Tibial artery (tissue), 4 donors: ENCODE results near the gene BCL6B.
A peak's percentile ranks its signal among the peaks of the same experiment; 100 is the strongest.

ENCODE experiments used
- DNase-seq, 2 donors: peaks; one replicate each; pipeline ENCODE4 v3.0.0-alpha.2; 2019
- H3K27ac ChIP-seq, 2 donors: fragments of 200-600 bp; sonication (generic) in 1 of 2; 1 replicate in 1 of 2; 2 replicates in 1 of 2; pipeline ENCODE4 v1.5.1; 2018 to 2019; ENCODE audit warnings: mild to moderate bottlenecking in 1 of 2
- H3K27me3 ChIP-seq, 2 donors: fragments of 200-600 bp; sonication (generic) in 1 of 2; one replicate each; pipeline versions ENCODE4 v1.5.1 to v1.6.0; 2016 to 2019
- H3K36me3 ChIP-seq, 3 donors: fragments of 200-600 bp; sonication (generic) in 2 of 3; one replicate each; pipeline ENCODE4 v1.5.1; 2016 to 2019; ENCODE audit warnings: mild to moderate bottlenecking in 2 of 3
- H3K4me1 ChIP-seq, 4 donors: fragments of 200-600 bp; sonication (generic) in 2 of 4; 1 replicate in 3 of 4; 2 replicates in 1 of 4; pipeline ENCODE4 v1.5.1; 2016 to 2019
- H3K4me3 ChIP-seq, 2 donors: fragments of 200-600 bp; sonication (generic) in 1 of 2; 1 replicate in 1 of 2; 2 replicates in 1 of 2; pipeline ENCODE4 v1.5.1; 2018 to 2019; ENCODE audit warnings: mild to moderate bottlenecking in 2 of 2
- H3K9me3 ChIP-seq, 3 donors: fragments of 200-600 bp; sonication (generic) in 1 of 3; one replicate each; pipeline ENCODE4 v1.5.1; 2016 to 2019
- CTCF ChIP-seq, 2 experiments: fragments of 200-600 bp in 1 of 2; fragments of 450-650 bp in 1 of 2; IDR thresholded peaks; one replicate each; pipeline ENCODE4 v1.5.1; 2017 to 2019; ENCODE audit warnings: antibody characterized with exemption in 2 of 2, mild to moderate bottlenecking in 1 of 2, moderate library complexity in 1 of 2
- intact Hi-C: fragments of 100-400 bp; cut with DNase I; formaldehyde crosslinking; loops from one replicate; pipeline ENCODE4 v1.15.0; 2023; ENCODE audit warnings: low total_unique reads

The BCL6B gene

DNA sequence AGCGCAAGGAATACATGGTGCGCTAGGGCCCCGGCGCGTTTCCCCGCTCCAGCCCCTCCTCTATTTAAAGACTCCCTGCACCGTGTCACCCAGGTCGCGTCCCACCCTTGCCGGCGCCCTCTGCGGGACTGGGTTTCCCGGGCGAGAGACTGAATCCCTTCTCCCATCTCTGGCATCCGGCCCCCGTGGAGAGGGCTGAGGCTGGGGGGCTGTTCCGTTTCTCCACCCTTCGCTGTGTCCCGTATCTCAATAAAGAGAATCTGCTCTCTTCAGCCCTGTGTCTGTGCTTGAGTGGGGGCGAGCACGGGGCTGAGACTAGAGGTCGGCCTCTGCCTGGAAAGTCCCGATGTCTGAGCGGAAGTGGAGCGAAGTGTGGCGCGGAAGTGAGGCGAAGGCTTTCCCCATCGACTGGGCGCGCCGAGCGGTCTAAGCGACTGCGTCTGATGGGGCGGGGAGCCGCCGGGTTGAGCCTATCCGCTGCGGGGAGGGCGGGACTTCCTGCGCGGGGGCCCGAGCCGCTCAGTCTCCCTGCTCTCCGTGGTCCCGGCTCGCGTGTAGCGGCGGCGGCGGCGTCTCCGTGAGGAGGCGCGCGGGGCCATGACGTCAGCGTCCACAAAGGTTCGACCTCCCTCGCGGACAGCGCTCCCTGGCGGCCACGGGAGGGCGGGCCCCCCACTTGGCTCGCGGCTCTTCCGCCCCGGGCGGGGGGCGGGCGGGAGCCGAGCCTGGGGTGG is 8.4 kb upstream of the BCL6B start:
- peak; percentile 69 to 80 for TF ChIP-seq CTCF (IDR thresholded peaks at IDR 0.05)
- intact Hi-C loops, result no loop called here
- no peaks in the 10 kb centered on the region for H3K9me3 ChIP-seq
- peak; percentile 97 to 99 for DNase-seq
- peaks cover 5 to 74% (median 61%) of the 10 kb centered on the region in 4 donors for H3K4me1 ChIP-seq
- H3K27ac ChIP-seq, result peak overlapping the region; percentile 91 to 97
- peaks cover 0 to 13% (median 13%) of the 10 kb centered on the region in 3 donors for H3K36me3 ChIP-seq
- H3K4me3 ChIP-seq, result peak overlapping the region; percentile 69 to 80
- no peaks in the 10 kb centered on the region for H3K27me3 ChIP-seq

DNA sequence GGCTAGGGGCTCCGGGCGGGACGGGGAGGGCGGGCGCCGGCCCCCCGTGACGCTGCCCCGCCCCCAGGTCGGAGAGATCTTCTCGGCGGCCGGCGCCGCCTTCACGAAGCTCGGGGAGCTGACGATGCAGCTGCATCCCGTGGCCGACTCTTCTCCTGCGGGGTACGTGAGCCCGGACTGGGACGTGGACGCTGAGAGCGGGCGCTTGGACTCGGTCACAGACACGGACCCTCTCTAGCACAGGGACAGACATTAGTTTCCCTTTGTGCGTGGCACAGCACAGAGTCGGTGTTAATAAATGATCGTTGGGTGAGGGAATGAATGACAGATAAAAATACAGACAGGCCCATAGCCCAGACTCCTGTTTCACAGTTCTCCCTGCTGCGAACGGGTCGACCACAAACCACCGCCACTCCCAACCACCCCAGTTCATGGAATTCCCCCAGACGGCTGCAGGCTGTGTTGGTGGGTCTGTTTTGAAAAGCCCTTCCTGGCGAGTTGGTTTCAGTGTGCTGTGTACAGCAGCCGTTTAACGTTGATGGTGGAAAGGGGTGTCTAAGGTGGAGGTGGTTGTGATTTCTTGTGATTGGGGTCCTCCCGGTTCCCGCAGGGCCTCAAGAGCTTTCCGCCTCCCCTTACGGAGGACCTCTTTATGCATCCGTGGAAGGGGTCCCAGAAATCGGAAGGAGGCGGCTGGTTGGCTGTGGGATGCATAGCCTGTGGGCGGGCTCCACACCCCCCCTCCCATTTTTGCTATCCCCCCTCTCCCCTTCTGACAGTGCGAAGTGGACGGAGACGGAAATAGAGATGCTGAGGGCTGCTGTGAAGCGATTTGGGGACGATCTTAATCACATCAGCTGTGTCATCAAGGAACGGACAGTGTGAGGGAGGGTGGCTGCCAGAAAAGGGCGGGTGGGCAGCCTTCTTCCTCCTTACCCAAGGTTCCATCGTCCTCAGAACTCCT is 7.6 kb upstream of the BCL6B start:
- Histone ChIP-seq H3K27me3 (no peaks in the 10 kb centered on the region), H3K27ac (peak overlapping the region; percentile 91 to 97), H3K36me3 (peaks cover 0 to 13% (median 13%) of the 10 kb centered on the region in 3 donors), H3K4me3 (peak overlapping the region; percentile 69 to 80), H3K9me3 (no peaks in the 10 kb centered on the region), H3K4me1 (peaks cover 5 to 65% (median 57%) of the 10 kb centered on the region in 4 donors)
- intact Hi-C loops, result no loop called here
- peak in 1 of 2 donors; percentile 75 for DNase-seq
- no peak for TF ChIP-seq CTCF (IDR thresholded peaks at IDR 0.05)

- Histone ChIP-seq H3K9me3 (no peaks in the 10 kb centered on the region), H3K36me3 (peaks cover 0 to 13% (median 13%) of the 10 kb centered on the region in 3 donors), H3K27me3 (no peaks in the 10 kb centered on the region), H3K4me1 (peaks cover 5 to 58% (median 48%) of the 10 kb centered on the region in 4 donors), H3K27ac (peak overlapping the region; percentile 91 to 97), H3K4me3 (no peak overlapping the region)
- intact Hi-C loops, result no loop called here
- no peak for DNase-seq
- no peak for TF ChIP-seq CTCF (IDR thresholded peaks at IDR 0.05)
Measured at GRCh38 chr17:7016418-7016817, 6.4 kb upstream of the BCL6B start.

DNA sequence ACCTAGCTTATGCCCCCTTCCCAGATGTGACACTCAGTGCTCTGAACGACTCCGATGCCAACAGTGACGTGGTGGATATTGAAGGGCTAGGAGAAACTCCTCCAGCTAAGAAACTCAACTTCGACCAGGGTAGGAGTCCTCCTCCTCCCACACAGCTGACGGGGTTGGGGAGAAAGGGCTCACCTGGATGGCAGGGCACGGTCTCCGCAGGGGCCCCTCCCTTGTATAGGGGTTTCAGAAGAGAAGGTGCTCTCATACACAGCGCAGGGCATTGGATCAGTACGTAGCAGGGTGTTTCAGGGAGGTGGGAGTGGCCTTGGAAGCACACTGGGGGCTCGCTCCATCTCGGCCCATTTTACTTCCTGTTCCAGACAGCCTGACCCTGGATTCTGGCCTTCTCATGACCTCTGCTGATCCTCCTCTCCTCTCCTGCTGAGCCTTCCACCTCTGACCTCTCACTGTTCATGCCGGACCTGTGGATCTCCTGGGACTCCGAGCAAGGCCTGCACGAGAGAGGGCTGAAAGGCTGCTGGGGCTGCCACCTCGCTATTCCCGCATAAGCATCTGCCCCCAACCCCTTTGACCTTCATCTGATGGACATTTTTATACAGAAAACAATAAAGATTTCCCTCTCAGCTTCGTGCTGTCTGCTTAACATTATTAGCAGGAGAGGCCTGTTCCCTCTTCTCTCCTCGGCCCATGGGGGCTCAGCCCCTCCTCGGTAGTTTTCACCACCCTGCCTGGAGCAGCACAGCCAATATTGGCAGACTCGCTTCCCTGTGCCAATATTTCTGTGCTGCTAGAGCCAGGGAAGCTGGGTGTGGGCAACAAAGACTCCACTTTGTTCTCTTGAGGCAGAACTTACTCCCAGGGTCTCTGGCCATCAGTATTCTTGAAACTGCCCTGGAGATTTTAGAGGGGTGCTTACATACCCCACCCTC is 5.7 kb upstream of the BCL6B start:
- Histone ChIP-seq H3K4me3 (peak overlapping the region; percentile 68 to 83), H3K27me3 (peaks cover 0 to 5% of the 10 kb centered on the region in 2 donors), H3K4me1 (peaks cover 5 to 62% (median 53%) of the 10 kb centered on the region in 4 donors), H3K9me3 (no peaks in the 10 kb centered on the region), H3K27ac (peak overlapping the region; percentile 91 to 97), H3K36me3 (peaks cover 0 to 13% (median 13%) of the 10 kb centered on the region in 3 donors)
- no peak for TF ChIP-seq CTCF (IDR thresholded peaks at IDR 0.05)
- intact Hi-C loops, result no loop called here
- no peak for DNase-seq

DNA sequence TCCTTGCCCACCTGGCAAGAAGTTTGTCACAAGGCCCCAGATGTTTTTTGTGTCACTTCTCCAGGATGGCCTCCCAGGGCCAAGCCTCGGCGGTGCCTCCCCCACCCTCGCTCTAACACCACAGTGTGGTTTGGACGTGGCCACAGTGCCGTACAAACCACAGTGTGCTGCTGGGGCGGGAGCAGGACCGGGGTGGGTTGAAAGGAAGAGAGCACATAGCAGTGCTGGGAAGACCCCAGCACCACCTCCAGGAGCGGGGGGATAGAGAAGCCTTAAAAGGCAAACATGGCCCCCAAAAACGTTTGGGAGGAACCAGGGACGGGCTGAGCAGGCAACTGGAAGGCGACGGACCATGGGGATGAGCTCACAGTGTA is 5.0 kb upstream of the BCL6B start:
- Histone ChIP-seq H3K4me3 (peak overlapping the region; percentile 68 to 83), H3K36me3 (peaks cover 0 to 13% (median 13%) of the 10 kb centered on the region in 3 donors), H3K27ac (peak overlapping the region; percentile 91 to 97), H3K9me3 (no peaks in the 10 kb centered on the region), H3K4me1 (peaks cover 5 to 68% (median 57%) of the 10 kb centered on the region in 4 donors), H3K27me3 (peaks cover 0 to 12% of the 10 kb centered on the region in 2 donors)
- no peak for DNase-seq
- intact Hi-C loops, result no loop called here
- no peak for TF ChIP-seq CTCF (IDR thresholded peaks at IDR 0.05)
